Activated gamma-delta T cell treated with anti-CD3 and anti-CD28 coated beads, Interleukin-2, amount 50 U/mL, for 16 hours (primary cell): Measurements from ENCODE around the gene HIVEP3.

Experiments
- DNase-seq: peaks from one replicate; pipeline ENCODE4 v3.0.0-alpha.2; 2020; ENCODE audit warnings: low read depth

The HIVEP3 gene

DNA sequence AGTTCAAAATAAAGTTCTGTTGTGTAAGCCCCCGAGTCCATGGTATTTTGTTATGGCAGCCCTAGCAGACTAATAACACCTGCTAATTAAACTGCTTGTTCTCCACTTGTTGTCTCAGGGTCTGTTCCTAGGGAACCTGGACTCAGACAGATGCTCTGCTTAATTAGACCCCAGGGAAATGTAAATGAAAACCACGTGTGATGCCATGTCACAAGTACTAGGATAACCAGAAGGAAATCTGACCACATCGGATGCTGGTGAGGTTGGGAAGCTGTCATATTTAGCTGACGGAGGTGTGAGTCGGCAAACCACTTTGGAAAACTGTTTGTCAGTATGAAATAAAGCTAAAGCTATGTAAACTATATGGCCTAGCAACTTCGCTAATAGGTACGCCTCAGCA is 453.8 kb downstream of the HIVEP3 start:
- no peak for DNase-seq

DNA sequence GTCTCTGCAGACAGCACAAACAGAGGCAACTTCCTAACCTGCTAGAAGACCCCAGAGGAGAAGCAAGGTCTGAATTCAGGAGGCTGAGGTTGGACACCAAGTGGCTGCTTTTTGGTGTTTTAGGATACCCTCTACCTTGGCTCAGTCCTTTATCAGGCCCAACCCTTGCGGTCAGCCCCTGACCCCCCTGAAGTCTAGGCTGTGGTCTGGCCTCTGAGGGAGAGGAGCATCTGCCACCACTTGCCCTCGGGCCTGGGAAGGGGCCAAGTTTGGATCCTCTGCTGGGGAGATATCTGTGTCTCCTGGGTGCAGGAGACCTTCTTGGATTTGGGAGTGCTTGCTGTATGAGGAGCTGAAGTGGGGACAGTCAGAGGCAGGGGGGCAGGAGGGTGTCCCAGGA is 455.2 kb downstream of the HIVEP3 start:
- DNase-seq: no peak

DNA sequence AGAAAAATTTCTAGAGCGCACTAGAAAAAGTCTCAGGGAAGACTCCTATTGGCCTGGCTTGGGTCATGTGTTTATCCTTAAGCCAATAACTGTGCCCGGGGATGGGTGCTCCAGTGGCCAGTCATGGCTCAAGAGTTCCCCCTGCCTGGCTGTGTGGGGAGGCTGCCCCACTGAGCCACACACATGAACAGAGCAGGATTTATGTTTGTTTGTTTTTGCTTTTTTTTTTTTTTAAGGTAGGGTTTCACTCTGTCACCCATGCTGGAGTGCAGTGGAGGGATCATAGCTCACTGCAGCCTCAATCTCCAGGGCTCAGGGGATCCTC is 456.1 kb downstream of the HIVEP3 start:
- DNase-seq: no peak

DNA sequence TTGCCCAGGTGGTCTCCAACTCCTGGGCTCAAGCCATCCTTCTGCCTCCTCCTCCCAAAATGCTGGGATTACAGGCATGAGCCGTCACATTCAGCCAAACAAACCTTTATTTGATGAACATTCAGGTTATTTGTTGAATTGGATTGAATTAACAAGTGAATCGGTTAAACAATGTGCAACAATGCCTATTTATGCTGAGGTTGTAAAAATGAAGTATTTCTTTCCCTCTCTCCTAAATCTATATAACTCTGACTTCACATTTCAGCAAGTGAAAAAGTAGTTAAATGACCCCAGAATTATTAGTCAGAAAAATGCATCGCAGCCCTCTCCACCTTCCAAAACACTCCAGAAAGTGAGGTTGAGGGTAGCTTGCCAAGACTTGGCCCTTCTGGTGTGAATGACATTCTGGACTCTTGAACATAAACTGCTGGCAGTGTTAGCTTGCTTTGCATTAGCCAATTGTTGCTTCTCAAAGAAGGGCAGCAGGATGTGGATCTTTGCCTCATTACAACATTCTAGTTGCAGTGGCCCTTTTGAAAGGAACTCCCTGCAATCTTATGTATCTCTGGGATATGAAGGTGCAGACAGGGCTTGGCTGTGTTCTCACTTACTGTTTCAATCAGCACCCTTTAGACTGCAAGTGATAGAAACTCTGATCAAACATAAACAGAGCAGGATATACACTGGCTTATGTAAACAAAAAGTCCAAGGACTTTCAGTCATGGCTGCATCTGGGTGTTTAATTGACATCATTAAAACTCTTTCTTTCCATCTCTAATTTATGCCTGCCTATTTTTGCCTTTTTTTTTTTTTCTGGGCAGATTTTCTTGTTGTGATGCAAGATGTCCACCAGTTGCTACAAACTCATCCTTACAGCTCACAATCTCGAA is 456.7 kb downstream of the HIVEP3 start:
- DNase-seq: no peak

DNA sequence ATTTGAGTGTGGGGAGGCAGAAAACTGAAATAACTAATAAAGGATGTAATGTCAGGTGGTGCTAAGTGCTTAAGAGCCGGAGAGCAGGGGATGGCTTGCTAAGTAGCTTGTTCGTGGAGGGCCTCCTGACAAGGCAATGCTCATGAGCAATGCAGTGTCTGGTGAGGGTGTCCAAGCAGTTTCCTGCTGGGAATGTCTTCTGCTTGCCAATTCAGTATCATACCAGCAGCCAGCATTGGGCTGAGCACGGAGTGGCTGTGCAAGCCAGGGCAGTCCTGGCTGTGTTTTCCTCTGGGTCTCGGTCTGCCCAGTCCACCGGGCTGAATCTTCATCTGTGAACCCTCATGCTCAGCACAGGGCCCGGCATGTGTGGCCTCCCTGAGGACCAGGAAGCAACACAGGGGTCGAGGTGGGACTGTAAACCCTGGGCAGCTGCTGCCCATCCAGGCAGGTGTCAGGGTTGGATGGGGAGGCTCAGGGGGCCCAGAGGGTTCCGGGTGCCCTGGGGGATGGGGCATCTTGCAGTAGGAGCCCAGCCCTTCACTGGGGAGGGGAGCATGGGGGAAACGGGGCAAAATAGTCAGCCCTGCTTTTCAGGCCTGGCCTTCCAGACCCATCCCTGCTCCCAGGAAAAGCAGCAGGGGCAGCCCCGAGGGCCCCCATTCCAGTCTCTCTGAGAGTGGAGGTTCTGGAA is 461.7 kb downstream of the HIVEP3 start:
- no peak for DNase-seq
